NCI-H345 treated with DMSO at 0.1 percent for 48 hours (cell line): ENCODE measurements around the gene TSHR.
"Not testable (repeated sequence)": the region's sequence is repeated elsewhere in the genome, so short reads cannot be mapped to it uniquely, and the experiment has no call there.

ENCODE experiments used
- DNase-seq: peaks from one replicate; lab custom pipeline; 2025; ENCODE audit not compliant: unreplicated experiment; lab: John Stamatoyannopoulos, UW

Gene TSHR

GRCh38 chr14:80988735-80989429 lies 33.5 kb downstream of the TSHR start:
- no peak for DNase-seq

- no peak for DNase-seq
Observed at GRCh38 chr14:80992580-80992979, 37.2 kb downstream of the TSHR start.

DNA sequence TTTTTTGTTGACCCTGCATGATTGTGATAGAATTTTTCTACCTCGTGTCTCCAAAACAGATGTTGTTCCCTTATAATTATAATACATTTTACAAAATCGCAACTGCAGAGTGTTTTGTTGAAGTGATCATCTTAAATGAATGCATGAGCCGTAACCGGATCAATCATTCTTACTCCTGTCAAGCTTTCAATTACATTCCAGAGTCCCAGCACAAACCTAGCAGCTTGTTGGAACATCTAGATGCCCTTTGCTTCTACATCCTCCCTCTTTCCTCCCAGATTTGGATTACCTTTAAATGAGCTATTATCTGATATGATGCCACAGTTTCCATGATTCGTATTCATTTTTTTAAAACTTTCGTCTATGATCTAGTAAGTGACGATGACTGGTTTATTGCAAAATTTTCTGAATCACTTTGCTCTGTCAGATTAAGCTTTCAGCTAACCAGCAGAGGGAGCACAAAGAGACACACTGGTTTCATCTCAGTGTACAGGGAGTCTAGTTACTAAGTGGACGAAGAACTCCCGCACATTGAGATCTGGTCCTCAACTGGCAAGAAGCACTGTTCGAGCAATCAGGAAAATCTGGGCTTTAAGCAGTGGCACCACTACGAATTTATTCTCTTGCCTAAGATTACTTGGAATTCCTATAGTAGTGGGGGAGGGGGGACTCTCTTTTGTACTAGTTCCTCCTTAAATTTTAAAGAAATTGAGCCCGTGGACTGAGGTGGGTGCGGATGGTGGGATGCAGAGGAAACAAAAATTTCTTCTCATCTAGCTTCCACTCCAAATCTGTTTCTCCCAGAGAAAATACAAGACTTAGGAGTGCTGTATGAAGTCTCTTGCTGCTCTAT lies 40.9 kb downstream of the TSHR start:
- DNase-seq, result peak; percentile 70

DNA sequence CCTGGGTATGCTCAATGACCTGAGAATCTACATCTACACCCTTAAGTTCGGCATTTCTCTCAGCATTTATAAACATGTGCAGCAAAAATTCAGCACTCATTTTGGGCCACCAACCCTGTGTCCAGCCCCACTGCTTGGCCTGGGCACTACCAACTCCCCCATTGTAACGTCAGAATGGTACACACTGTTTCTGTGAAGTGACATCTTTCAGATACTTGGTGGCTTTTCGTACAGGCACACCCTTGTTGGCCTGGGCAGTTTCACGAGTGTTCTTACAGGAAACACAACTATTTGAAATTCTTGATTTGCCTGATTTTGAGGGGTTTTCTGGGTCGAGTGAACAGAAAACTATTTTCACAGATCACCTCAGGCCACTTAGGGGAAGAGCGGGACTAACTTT lies 46.0 kb downstream of the TSHR start:
- DNase-seq, result no peak

DNA sequence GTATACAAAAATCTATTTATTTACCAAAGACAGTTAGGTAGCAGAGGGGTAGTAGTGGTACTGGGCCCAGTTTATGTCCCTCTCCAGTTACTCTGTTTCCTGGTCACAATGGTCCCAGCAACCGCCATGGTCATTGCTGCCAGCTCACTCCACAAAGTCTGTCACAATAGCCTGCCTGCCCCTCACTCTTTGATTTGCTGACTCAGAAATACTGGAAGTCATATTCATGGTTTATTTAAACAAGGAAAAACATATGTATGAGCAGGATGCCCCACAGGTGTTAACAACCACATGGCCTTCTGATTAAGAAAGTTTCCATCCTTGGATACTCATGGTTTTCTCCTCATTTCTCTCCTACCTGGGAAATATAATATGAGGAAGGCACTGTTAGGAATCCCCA lies 49.2 kb downstream of the TSHR start:
- no peak for DNase-seq

DNA sequence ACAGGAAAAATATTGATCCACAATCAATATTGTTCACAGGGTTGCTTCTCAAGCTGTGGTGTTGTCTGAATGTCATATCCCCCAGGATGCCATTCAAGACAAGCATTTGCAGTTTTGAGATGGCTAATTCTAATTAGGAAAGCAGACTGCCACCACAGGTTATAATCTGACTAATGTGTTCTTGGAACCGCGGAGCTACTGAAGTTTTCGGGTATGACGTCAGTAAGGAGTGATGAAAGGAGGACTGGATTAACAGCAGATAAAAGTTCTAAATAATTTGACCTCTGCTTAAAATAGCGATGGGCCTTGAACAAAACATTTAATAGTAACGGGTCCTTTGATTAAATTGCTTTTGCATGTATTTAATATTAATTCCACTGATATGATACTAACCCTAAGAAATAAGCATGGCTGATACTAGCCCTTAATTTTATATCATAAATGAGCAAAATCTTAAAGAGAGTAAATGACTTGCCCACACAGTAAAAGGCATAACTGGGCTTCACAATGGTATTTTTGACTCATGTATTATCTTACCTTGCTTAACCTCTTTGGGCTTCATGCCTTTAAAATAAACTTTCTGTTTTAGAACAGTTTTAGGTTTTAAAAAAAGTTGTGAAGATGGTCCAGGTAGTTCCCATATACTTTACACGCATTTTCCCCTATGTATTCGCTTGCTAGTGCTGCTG lies 50.3 kb downstream of the TSHR start:
- no peak for DNase-seq

DNA sequence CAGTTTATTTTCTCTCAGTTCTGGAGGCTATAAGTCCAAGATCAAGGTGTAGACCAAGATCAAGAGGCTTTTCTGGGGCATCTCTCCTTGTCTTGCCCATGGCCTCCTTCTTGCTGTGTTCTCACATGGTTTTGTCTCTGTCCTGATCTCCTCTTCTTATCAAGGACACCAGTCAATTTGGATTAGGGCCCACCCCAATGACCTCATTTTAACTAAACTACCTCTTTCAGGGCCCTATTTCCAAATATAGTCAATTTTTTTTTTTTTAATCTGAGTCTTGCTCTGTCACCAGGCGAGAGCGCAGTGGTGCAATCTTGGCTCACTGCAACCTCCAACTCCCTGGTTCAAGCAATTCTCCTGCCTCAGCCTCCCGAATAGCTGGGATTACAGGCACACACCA lies 50.8 kb downstream of the TSHR start:
- DNase-seq, result no peak

DNA sequence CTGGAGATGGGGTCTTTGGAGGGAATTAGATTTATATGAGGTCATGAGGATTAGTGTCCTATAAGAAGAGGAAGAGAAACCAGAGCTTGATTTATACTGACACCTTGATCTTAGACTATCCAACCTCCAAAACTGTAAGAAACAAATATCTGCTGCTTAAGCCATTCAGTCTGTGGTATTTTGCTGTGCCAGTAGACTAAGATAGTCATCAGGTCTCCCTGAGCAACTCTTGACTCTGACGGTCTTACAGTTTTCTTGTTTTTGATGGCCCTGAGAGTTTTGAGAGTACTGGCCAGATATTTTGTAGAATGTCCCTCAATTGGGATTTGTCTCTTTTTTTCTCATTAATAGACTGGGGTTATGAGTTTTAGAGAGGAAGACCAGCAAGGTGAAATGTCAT lies 51.7 kb downstream of the TSHR start:
- DNase-seq, result no peak

DNA sequence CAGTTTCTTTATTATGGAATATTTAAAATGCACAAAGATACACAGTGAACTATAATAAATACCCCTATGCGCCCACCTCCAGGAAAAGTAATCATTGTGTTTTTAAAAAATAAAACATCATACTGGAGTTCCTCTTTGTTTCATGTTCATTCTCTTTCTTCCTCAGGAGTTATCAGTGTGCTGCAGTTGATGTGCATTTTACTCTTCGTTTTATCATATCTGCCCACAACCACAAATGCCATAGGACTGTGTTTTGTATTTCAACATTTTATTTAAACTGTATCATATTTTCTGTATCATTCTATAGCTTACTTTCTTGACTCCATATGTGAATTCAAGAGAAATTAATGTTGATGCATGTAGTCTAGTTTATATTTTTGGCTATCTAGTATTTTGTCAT lies 53.9 kb downstream of the TSHR start:
- no peak for DNase-seq

GRCh38 chr14:81018251-81018650 lies 62.8 kb downstream of the TSHR start:
- DNase-seq, result no peak

GRCh38 chr14:81018684-81019083 lies 63.3 kb downstream of the TSHR start:
- DNase-seq, result no peak

DNA sequence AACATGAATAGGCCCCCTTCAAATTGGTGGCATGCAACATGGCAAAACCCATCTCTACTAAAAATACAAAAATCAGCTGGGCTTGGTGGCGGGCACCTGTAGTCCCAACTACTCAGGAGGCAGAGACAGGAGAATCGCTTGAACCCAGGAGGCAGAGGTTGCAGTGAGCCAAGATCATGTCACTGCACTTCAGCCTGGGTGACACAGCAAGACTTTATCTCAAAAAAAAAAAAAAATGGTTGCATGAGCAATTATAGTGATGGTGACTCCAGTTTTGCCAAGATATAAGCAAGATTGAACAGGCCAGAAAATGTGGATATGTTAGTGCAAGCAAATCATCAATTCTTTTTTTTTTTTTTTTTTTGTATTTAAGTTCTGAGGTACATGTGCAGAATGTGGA lies 63.7 kb downstream of the TSHR start:
- DNase-seq, result not testable (repeated sequence)

DNA sequence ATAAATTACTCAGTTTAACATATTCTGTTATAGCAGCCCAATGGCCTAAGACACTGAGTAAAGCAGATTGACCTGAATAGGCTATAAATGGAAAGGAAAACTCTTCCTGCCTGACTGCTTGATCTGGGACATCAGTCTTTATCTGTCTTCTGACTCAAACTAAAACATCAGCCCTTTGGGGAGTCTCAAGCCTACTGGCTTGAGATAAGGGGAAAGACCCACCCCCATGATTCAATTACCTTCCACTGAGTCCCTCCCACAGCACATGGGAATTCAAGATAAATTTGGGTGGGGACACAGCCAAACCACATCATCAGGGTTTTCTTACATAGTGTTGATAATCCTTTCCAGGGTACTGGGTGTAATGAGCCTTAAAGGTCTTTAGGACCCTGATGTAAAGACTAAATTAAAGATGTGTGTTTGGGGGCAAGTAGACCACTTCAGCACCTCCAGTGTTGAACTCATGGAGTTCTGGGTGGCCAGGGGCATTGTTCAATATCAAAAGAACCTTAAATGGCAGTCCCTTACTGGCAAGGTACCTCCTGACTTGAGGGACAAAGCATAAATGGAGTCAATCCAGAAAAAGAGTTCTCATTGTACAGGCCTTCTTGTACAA lies 67.8 kb downstream of the TSHR start:
- no peak for DNase-seq

DNA sequence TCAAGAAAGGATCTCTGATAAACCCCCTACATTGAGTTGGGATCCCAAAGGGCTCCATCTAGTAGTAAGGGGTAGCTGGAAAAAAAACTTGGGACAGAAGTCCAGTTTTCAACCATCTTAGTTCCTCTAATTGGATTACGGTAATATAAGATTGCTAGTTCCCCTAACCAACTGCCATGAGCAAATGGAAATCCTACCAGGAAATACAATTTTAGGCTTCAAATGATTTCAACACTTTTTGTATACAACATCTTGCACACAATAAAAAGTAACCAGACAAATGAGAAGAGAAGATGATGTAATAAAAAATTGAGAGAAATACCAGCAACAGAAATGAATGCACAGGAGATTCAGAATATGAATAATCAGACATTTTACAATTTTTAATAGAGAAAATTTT lies 73.0 kb downstream of the TSHR start:
- no peak for DNase-seq

GRCh38 chr14:81031488-81031887 lies 76.1 kb downstream of the TSHR start:
- DNase-seq, result no peak

DNA sequence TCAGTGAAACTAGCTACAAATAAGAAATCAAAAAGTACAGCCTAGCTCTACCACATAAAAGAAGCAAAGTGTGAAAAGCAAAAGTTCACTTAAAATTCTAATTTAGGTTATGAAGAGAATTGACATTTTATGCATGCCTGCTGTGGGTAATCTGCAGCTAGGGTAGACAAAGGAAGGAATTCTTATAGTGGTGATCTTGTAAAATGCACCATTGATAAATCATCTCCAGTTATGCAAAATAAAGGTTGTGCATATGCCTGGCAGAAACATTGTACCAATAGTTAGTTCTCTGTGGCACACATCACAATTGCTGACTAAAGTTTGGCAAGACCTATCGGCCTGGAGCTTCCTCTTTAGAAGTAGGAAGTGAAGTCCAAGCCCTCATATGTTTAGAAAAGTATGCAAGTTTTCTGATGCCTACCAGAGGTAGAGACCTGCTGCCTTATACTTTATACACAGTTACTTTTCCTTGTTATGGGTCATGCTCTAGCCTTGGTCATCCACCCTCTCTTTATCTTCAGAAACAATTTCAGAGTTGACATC lies 78.3 kb downstream of the TSHR start:
- no peak for DNase-seq

DNA sequence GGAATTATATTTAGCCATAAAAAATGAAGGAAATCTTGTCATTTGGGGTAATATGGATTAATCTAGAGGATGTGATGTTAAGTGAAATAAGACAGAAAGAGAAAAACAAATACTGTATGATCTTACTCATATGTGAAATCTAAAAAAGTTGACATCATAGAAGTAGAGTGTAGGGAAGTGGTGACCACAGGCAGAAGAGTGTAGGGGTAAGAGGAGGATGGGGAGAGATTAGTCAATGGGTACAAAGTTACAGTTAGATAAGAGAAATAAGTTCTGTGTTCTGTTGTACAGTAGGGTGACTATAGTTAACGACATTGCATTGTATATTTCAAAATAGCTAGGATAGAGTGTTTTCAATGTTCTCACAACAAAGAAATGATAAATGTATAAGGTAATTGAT lies 87.0 kb downstream of the TSHR start:
- no peak for DNase-seq

DNA sequence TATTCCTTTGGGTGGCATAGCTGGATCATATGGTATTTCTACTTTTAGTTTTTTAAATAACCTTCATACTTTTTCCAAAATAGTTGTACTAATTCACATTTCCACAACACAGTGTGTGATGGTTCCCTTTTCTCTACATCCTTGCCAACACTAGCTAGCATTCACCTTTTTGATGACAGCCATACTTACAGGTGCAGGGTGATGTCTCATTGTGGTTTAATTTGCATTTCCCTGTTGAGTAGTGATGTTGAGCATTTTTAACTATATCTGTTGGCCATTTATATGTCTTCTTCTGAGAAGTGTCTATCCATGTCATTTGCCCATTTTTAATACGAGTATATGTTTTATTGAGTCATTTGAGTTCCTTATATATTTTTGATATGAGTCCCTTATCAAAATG lies 96.1 kb downstream of the TSHR start:
- no peak for DNase-seq

- DNase-seq, result not testable (repeated sequence)
Observed at GRCh38 chr14:81054057-81054456, 98.6 kb downstream of the TSHR start.

- DNase-seq, result no peak
Observed at GRCh38 chr14:81055971-81056370, 100.5 kb downstream of the TSHR start.

DNA sequence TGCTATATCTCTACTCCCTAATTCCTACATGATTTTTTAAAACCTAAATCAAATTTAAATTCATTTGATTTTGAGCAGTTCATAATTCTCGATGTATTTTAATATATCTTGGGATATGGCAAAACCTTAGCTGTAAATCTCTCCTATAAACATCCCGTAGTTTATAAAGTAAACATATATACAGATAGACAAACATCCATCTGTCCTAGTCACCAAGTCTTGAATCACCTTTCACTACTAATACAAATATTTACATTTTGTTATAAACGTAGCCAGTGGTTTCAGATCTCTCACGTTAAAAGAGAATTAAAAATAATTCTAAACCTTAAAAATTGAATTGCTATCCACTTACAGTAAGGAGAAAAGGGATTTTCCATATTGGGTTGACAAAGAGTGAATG lies 107.0 kb downstream of the TSHR start:
- DNase-seq, result no peak
